Measurements from ENCODE around the gene TASL.

GRCh38 chrX:30580641-30581040, 3.1 kb upstream of the TASL start:
- TF ChIP-seq CTCF (IDR thresholded peaks at IDR 0.05; ENCODE audit: extremely low read depth in 1 of 2, insufficient read depth in 1 of 2, low read depth in 1 of 2, low read length in 2 of 2), result no peak
- no peak for TF ChIP-seq POLR2A (IDR thresholded peaks at IDR 0.05; ENCODE audit: low read depth, low read length)
- no peak for TF ChIP-seq FOS (IDR thresholded peaks at IDR 0.05; ENCODE audit: borderline replicate concordance, insufficient read depth, low read length)
- no peak for TF ChIP-seq POLR2AphosphoS5 (IDR thresholded peaks at IDR 0.05; ENCODE audit: insufficient read depth, low read depth, low read length)
- TF ChIP-seq EZH2 (IDR thresholded peaks at IDR 0.05; ENCODE audit: borderline replicate concordance, low read depth, low read length, severe bottlenecking), result no peak
- no peak for TF ChIP-seq MYC (IDR thresholded peaks at IDR 0.05; ENCODE audit: low read depth, low read length)
- no peak for TF ChIP-seq MAX (IDR thresholded peaks at IDR 0.05; ENCODE audit: insufficient read depth, insufficient read length)
- TF ChIP-seq JUN (IDR thresholded peaks at IDR 0.05; ENCODE audit: borderline replicate concordance, insufficient read depth, insufficient read length, low read depth), result no peak
- TF ChIP-seq GATA2 (IDR thresholded peaks at IDR 0.05; ENCODE audit: insufficient read depth, insufficient read length, low read depth, low read length), result no peak

All from endothelial cell of umbilical vein (primary cell).